CD4-positive, alpha-beta T cell treated with Interleukin-15 for 4 hours (primary cell): ENCODE measurements around the gene ANKIB1.
"Not testable (repeated sequence)": the region's sequence is repeated elsewhere in the genome, so short reads cannot be mapped to it uniquely, and the experiment has no call there.

Source experiments
- DNase-seq: peaks from one replicate; pipeline ENCODE4 v3.0.0-alpha.2; 2020; ENCODE audit warnings: low spot score

ANKIB1 gene

GRCh38 chr7:92245487-92246359 is at the start of gene ANKIB1, which contains the start of gene KRIT1:
TSS of gene ANKIB1 (plus strand) at chr7:92245974. CDS start at chr7:92294979, 49,005 bp downstream.
TSS of gene KRIT1 (minus strand) at chr7:92245914. CDS start at chr7:92242135, 3,779 bp downstream.
- peak; percentile 85 for DNase-seq

GRCh38 chr7:92200791-92201190 is 45.0 kb upstream of the ANKIB1 start:
- DNase-seq = no peak

GRCh38 chr7:92205987-92206386 is 39.8 kb upstream of the ANKIB1 start:
- no peak for DNase-seq

- DNase-seq = no peak
These were observed 39.1 kb upstream of the ANKIB1 start for GRCh38 chr7:92206672-92207071.

GRCh38 chr7:92221766-92222165 is 24.0 kb upstream of the ANKIB1 start:
- no peak for DNase-seq

GRCh38 chr7:92226981-92227380 is 18.8 kb upstream of the ANKIB1 start:
- DNase-seq = no peak

GRCh38 chr7:92228100-92228499 is 17.7 kb upstream of the ANKIB1 start:
- no peak for DNase-seq

GRCh38 chr7:92228742-92229141 is 17.0 kb upstream of the ANKIB1 start:
- DNase-seq = no peak

- no peak for DNase-seq
These were observed 15.2 kb upstream of the ANKIB1 start for GRCh38 chr7:92230547-92230946.

- no peak for DNase-seq
These were observed 2.8 kb upstream of the ANKIB1 start for GRCh38 chr7:92242972-92243371.

GRCh38 chr7:92244808-92245486 is 827 bp upstream of the ANKIB1 start:
- DNase-seq = peak; percentile 12

GRCh38 chr7:92246360-92247101 is 757 bp downstream of the ANKIB1 start:
- DNase-seq = peak; percentile 17

GRCh38 chr7:92250603-92251002 is 4.8 kb downstream of the ANKIB1 start:
- DNase-seq = no peak

GRCh38 chr7:92251181-92251580 is 5.4 kb downstream of the ANKIB1 start:
- no peak for DNase-seq

- DNase-seq = no peak
These were observed 7.5 kb downstream of the ANKIB1 start for GRCh38 chr7:92253251-92253650.

GRCh38 chr7:92254800-92255199 is 9.0 kb downstream of the ANKIB1 start:
- not testable (repeated sequence) for DNase-seq

- DNase-seq = no peak
These were observed 9.5 kb downstream of the ANKIB1 start for GRCh38 chr7:92255308-92255707.

GRCh38 chr7:92259062-92259461 is 13.3 kb downstream of the ANKIB1 start:
- no peak for DNase-seq

- DNase-seq = no peak
These were observed 14.0 kb downstream of the ANKIB1 start for GRCh38 chr7:92259610-92260247.

GRCh38 chr7:92260248-92260781 is 14.5 kb downstream of the ANKIB1 start:
- DNase-seq = no peak

GRCh38 chr7:92266415-92267241 is 20.9 kb downstream of the ANKIB1 start:
- no peak for DNase-seq
